LNCaP clone FGC (cell line): ENCODE results near the gene RGS6.

Experiments used
- DNase-seq: peaks from one replicate; pipeline ENCODE4 v3.0.0-alpha.2; 2011; ENCODE audit warnings: low read depth
- H3K4me3 ChIP-seq: 2 replicates; pipeline ENCODE4 v1.5.1; 2011; ENCODE audit warnings: mild to moderate bottlenecking, low read depth, low read length, control low read depth
- TF ChIP-seq, protein P1 (sequence below): IDR thresholded peaks from 2 replicates; pipeline ENCODE4 v1.5.1; 2012; ENCODE audit warnings: mild to moderate bottlenecking; ENCODE audit not compliant: control insufficient read depth, insufficient read depth; ENCODE audit errors: extremely low read depth

Gene RGS6

GRCh38 chr14:72555609-72556000 is 623.4 kb downstream of the RGS6 start:
- TF ChIP-seq, protein P1, sequence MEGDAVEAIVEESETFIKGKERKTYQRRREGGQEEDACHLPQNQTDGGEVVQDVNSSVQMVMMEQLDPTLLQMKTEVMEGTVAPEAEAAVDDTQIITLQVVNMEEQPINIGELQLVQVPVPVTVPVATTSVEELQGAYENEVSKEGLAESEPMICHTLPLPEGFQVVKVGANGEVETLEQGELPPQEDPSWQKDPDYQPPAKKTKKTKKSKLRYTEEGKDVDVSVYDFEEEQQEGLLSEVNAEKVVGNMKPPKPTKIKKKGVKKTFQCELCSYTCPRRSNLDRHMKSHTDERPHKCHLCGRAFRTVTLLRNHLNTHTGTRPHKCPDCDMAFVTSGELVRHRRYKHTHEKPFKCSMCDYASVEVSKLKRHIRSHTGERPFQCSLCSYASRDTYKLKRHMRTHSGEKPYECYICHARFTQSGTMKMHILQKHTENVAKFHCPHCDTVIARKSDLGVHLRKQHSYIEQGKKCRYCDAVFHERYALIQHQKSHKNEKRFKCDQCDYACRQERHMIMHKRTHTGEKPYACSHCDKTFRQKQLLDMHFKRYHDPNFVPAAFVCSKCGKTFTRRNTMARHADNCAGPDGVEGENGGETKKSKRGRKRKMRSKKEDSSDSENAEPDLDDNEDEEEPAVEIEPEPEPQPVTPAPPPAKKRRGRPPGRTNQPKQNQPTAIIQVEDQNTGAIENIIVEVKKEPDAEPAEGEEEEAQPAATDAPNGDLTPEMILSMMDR = no peak
- H3K4me3 ChIP-seq = no peak overlapping the region
- DNase-seq = peak; percentile 84

GRCh38 chr14:72557671-72558070 is 625.4 kb downstream of the RGS6 start:
- TF ChIP-seq, protein P1 = no peak
- H3K4me3 ChIP-seq = no peak overlapping the region
- DNase-seq = no peak

DNA sequence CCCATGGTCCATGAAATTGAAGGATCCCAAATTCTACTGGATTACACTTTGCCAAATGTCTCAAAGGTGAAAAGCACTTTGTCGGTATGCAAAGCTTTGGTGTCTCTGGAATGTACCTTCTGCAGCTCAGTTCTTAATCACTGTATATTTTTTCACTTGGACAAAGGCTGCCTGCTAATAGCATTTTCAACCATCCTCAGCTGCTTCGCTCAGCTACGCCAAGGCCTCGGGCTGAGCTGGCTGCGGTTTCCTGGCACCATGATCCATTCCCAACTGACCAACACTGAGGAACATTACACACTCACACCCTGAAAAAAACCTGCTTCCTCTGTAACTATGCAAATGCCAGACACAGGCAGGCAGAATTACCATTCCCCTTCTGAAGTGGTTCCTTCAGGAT is 626.5 kb downstream of the RGS6 start:
- TF ChIP-seq, protein P1 = no peak
- DNase-seq = no peak

GRCh38 chr14:72559202-72559601 is 627.0 kb downstream of the RGS6 start:
- TF ChIP-seq, protein P1 = no peak
- DNase-seq = no peak
- H3K4me3 ChIP-seq = no peak overlapping the region

More for the DNA sequence above, 626.5 kb downstream of the RGS6 start:
- H3K4me3 ChIP-seq = no peak overlapping the region

- H3K4me3 ChIP-seq = no peak overlapping the region
- DNase-seq = no peak
- TF ChIP-seq, protein P1 = no peak
Observed at GRCh38 chr14:72559669-72560255, 627.5 kb downstream of the RGS6 start.

DNA sequence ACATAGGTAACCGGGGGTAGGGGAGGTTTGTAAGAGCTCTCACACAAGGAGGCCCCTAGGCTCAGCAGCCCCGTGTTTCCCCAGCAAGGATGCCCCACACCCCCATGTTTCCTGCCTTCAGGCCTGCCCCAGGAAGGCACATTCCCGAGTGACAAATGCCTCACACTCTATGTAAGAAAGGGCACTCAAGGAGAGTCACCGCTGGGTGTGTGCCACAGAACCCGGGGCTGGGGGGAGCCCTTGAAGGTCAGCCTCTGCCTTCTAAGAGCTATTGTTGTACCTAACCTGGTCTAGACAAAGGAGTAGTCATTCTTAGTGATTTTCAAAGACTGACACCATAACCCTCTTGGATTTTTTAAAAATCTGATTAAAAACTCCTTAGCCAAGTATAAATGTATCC is 628.1 kb downstream of the RGS6 start:
- TF ChIP-seq, protein P1 = no peak
- DNase-seq = no peak
- H3K4me3 ChIP-seq = no peak overlapping the region

DNA sequence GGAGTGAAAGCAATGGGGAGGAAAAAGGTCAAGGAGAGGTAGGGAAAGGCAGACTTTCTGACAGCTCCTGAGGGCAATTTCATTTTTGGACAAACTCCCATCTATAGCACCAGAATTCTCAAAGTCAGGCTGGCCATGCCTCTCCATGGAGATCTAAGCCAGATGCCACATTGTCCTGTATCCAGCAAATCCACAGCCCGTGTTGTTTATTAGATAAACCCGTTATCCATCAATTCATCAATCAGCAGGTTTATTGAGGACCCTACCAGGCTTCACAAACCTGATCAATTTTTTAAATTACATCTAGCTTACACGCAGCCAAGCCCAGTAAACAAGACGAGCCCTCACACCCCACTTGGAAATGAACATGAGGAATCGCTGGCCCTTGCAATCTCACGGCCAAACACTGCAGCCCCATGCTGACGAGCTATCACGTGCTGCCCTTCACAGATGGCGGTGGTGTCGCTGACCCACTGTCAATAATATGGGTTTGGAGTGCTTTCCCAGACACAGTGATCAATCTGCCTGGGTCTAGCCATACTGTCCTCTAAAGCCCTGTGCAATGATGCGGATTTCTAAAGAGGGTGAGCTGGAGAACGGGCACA is 628.8 kb downstream of the RGS6 start:
- TF ChIP-seq, protein P1 = no peak
- DNase-seq = no peak
- no peak overlapping the region for H3K4me3 ChIP-seq
